Keratinocyte (primary cell): ENCODE measurements around the gene MYLIP.

Experiments
- EZH2 ChIP-seq: IDR thresholded peaks from one replicate; pipeline ENCODE4 v1.6.1; 2012; ENCODE audit warnings: inconsistent platforms, mild to moderate bottlenecking, low read length, moderate library complexity
- TF ChIP-seq, protein P1 (sequence below), 3 experiments: IDR thresholded peaks in 1 of 3; conservative IDR thresholded peaks in 1 of 3; optimal IDR thresholded peaks in 1 of 3; 2 replicates in 2 of 3; 3 replicates in 1 of 3; pipeline versions ENCODE3 to v1.5.1; 2011; ENCODE audit warnings: low read length in 3 of 3, mild to moderate bottlenecking in 3 of 3, moderate library complexity in 2 of 3, control low read depth in 1 of 3, inconsistent platforms in 1 of 3; ENCODE audit not compliant: insufficient read depth in 2 of 3; ENCODE audit errors: extremely low read depth in 1 of 3

DNA sequence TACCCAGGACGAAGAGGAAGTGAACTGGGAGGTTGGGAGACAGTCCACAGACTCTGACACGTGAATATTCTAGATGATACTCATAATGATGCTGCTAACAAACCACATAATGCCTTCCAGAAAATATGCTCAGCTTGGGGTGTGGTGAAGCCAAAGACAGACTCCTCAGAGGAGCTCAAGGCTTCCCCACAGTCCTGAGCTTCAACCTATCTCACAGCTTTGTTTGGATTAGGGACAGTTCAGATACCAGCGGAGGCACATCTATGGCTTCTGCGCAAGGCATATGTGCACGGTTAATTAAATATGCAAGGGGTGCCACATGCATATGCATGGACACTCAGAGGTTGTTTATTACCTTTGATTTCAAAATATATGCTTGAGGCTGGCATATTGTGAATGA is 30.7 kb upstream of the MYLIP start:
- no peak for TF ChIP-seq EZH2
- TF ChIP-seq, protein P1, sequence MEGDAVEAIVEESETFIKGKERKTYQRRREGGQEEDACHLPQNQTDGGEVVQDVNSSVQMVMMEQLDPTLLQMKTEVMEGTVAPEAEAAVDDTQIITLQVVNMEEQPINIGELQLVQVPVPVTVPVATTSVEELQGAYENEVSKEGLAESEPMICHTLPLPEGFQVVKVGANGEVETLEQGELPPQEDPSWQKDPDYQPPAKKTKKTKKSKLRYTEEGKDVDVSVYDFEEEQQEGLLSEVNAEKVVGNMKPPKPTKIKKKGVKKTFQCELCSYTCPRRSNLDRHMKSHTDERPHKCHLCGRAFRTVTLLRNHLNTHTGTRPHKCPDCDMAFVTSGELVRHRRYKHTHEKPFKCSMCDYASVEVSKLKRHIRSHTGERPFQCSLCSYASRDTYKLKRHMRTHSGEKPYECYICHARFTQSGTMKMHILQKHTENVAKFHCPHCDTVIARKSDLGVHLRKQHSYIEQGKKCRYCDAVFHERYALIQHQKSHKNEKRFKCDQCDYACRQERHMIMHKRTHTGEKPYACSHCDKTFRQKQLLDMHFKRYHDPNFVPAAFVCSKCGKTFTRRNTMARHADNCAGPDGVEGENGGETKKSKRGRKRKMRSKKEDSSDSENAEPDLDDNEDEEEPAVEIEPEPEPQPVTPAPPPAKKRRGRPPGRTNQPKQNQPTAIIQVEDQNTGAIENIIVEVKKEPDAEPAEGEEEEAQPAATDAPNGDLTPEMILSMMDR (optimal IDR thresholded peaks at IDR 0.05 in 1 of 3, IDR thresholded peaks at IDR 0.05 in 1 of 3, conservative IDR thresholded peaks at IDR 0.05 in 1 of 3; ENCODE audit: extremely low read depth in 1 of 3, insufficient read depth in 2 of 3, low read length in 3 of 3), result no peak
